GM19043 (cell line): ENCODE results near the gene MSH4.
"Not testable (repeated sequence)": the region's sequence is repeated elsewhere in the genome, so short reads cannot be mapped to it uniquely, and the experiment has no call there.

Source experiments
- ATAC-seq: cut with Tn5 transposase; IDR thresholded peaks from one replicate; pipeline ENCODE4 v1.9.1; 2021; ENCODE audit warnings: low read depth; ENCODE audit not compliant: unreplicated experiment

MSH4 gene

DNA sequence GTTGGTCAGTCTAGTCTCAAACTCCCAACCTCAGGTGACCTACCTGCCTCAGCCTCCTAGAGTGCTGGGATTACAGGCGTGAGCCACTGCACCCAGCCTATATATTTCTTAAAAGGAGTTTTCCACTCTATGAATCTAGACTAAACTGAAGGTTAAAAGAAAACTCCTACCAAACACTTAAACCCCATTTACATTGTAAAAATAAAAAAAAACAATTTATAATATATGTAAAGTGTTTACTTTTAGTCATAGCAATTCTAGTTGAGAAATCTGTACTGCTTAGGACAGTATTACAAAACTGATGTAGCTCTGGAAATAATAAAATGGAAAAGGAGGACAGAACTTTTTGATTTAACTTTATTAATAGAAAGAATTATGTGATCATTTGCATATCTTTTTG lies 126.0 kb downstream of the MSH4 start:
- ATAC-seq, result no peak

DNA sequence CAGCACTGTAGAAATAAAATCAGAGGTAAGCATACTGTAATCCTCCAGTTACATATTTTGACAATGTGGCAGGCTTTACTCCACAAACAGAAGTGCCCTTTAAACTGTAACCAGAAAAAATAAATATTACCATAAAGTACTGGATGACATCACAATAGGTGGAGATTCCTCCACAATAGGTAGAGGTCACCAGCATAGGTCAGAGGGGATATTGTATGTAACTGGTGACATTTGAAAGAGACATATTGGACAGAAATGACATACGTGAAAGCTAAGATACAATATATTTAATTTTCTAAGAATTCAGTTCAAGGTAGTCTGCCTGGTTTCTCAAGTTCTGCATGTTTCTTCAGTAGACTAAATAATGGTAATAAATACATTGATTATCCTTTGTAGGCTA lies 135.6 kb downstream of the MSH4 start, which contains the start of gene ASB17:
Gene ASB17 (minus strand): TSS at position 101 of the 400 bp plus-strand sequence. CDS start 113 bp downstream, outside the sequence.
- no peak for ATAC-seq

DNA sequence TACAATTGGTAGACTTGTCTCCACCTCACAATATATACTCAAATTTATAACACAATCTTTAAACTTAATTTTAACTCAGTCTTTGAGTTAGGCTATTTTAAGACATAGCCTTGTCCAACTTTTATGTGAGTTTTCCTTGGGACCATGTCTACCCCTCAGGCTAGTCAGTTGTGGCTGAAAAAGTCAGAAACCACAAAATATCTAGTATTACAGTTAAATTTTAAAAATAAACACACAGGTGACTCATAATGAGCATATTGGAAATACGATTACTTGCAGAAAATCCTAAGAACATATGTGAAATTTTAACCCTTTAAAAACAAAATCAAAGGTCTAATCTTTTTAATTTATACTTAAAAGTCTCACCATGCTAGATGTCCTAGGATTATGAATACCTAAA lies 140.4 kb downstream of the MSH4 start:
- ATAC-seq, result no peak

DNA sequence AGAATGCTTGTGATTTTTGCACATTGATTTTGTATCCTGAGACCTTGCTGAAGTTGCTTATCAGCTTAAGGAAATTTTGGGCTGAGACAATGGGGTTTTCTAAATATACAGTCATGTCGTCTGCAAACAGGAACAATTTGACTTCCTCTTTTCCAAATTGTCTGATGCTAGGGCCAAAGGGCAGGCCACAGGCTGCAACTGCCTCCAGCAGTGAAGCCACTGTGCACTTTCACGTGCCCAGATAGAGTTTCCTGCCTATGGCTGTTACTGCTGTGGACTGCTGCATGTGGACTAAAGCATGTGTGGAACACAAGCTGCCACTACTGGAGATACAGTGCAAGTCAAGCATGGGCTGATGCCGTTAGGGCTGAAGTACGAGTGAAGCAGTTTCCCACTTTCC lies 146.4 kb downstream of the MSH4 start:
- ATAC-seq, result not testable (repeated sequence)

DNA sequence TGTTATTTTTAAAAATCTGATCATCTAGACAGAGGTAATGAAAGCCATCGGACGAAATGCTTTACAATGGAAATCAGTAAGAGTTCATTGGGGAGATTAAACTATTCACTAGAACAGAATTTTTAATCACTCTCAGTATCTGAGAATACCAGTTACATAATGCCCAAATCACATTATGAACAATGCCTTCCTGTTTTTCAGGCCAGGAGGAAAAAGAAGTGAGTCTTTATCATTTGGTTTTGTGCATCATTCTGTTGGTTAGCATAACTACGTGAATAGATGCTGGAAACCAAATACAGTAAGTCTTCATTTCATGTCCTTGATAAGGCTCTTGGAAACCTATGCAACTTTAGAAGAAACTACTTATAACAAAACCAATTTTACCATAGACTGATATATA lies 153.5 kb downstream of the MSH4 start:
- no peak for ATAC-seq

DNA sequence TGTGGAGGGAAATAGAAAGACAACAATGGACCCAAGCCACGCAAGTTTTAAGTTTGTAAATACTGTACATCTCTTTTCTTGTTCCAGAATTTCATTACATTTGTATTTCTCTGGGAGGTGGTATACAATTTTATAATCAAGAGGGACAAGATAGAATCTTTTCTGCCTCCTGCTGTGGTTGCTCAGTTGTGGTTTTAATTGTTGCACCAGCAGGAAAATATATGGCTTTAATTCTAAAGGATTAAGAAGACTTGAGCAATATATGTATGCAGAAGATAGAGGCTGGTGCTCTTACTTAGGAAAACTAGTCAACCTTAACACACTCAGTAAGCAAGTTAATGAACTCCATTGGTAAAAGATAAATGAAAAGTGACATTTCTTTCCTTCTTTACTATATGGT lies 155.3 kb downstream of the MSH4 start:
- no peak for ATAC-seq

DNA sequence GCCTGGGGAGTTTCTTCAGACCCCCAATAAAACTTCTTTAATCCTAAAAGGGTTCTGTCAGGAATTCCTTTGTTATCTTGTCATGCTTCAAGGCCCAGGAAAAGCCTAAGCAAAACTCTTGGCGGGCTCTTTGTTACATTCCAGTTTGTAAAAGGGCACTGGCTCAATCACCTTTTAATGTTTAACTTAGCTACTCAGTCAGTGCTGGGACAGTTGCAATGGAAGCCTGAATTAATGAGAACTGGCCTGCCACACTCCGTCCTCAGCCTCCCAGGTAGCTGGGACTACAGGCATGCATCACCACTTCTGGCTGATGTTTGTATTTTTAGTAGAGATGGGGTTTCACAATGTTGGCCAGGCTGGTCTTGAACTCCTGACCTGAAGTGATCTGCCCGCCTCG lies 156.8 kb downstream of the MSH4 start:
- no peak for ATAC-seq

DNA sequence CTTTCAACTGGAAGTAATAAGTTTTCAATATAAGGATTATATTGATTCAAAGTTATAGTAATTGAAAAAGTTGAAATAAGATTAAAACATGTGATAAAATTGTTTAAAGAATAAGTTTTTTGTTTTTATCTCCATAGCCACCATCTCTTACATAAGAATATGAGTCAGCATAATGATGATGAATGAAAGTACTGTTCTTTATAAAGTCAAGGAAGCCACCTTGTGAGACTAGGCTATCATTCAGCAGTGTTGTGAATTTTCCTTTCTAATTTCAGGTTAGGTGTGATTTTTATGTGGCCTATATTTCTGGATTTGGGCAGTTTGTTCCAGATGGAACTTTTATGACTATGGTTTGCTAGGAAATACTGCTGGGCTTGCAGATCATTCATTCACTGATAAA lies 157.9 kb downstream of the MSH4 start:
- ATAC-seq, result no peak
